Heart right ventricle (tissue), 16 donors: ENCODE measurements around the gene LRMDA. TPM values are rescaled to one million over a fixed set of nuclear protein-coding genes. Genes with fewer than 3 reads are reported as not detected.

Experiments used
- ATAC-seq, 8 donors: fragments of 200-7000 bp; cut with Tn5 transposase; one replicate each; pipeline ENCODE4 v1.9.1; 2020; ENCODE audit warnings: mild to moderate bottlenecking in 8 of 8, moderate library complexity in 8 of 8, moderate number of reproducible peaks in 1 of 8
- DNase-seq, 2 donors: peaks; one replicate each; pipeline ENCODE4 v3.0.0-alpha.2; 2020
- H3K27ac ChIP-seq, 10 donors: fragments of 200-600 bp; sonication (generic) in 2 of 10; one replicate each; pipeline versions ENCODE4 v1.5.0 to v1.8.0; 2020 to 2022; ENCODE audit warnings: mild to moderate bottlenecking in 3 of 10
- H3K27me3 ChIP-seq, 7 donors: fragments of 200-600 bp; one replicate each; pipeline ENCODE4 v1.8.0; 2021 to 2022; ENCODE audit warnings: mild to moderate bottlenecking in 2 of 7
- H3K36me3 ChIP-seq, 9 donors: fragments of 200-600 bp; sonication (generic) in 1 of 9; one replicate each; pipeline versions ENCODE4 v1.5.0 to v1.8.0; 2020 to 2022; ENCODE audit warnings: mild to moderate bottlenecking in 2 of 9
- H3K4me1 ChIP-seq, 9 donors: fragments of 200-600 bp; sonication (generic) in 1 of 9; one replicate each; pipeline versions ENCODE4 v1.5.0 to v1.8.0; 2020 to 2022; ENCODE audit warnings: mild to moderate bottlenecking in 4 of 9
- H3K4me3 ChIP-seq, 10 donors: fragments of 200-600 bp; sonication (generic) in 2 of 10; one replicate each; pipeline versions ENCODE4 v1.5.0 to v1.8.0; 2020 to 2022; ENCODE audit warnings: mild to moderate bottlenecking in 7 of 10, moderate library complexity in 2 of 10
- H3K9me3 ChIP-seq, 11 donors: fragments of 200-600 bp in 10 of 11; sonication (generic) in 2 of 11; one replicate each; pipeline versions ENCODE4 v1.5.0 to v1.8.0; 2013 to 2022; ENCODE audit warnings: mild to moderate bottlenecking in 2 of 11, control low read depth in 1 of 11, moderate library complexity in 1 of 11
- CTCF ChIP-seq, 9 donors: fragments of 200-600 bp; sonication (generic) in 2 of 9; IDR thresholded peaks; one replicate each; pipeline versions ENCODE4 v1.5.0 to v1.8.0; 2021 to 2022; ENCODE audit warnings: antibody characterized with exemption in 9 of 9, mild to moderate bottlenecking in 5 of 9, moderate library complexity in 1 of 9
- WGBS, 2 donors: extraction: QIAGEN DNeasy Blood & Tissue Kit; methylation state at CpG; one replicate each; pipeline ENCODE4 v1.1.7; 2013; ENCODE audit warnings: inconsistent platforms in 1 of 2; 5-methylcytosine and 5-hydroxymethylcytosine counted together
- intact Hi-C, 10 donors: fragments of 100-400 bp; cut with DNase I; formaldehyde crosslinking; loops; one replicate each; pipeline versions ENCODE4 v1.11.1 to v1.14.2; 2022
- polyA plus RNA-seq, 2 donors: library from polyadenylated mRNA; stranded (reverse); fragments of 200-250 nt; gene quantifications; one replicate each; pipeline ENCODE4 v1.2.3, GENCODE V29; 2013
- total RNA-seq, 10 donors: library from RNA; stranded (reverse); fragmentation: NEBNext Ultra II Directional in 3 of 10; extraction: Animal tissue kit (Norgen Biotek cat#: 25700) in 3 of 10; gene quantifications; one replicate each; pipeline versions ENCODE4 v1.2.1 to v1.2.4, GENCODE V29; 2021 to 2023
- donor health status: Arrhythmogenic right ventricular cardiomyopathy.
- donor health status: ischemic (EF 13 %, LVEDD 7.1; RV severe dilation, severe dysfunction).
- donor health status: healthy with polysubstance abuse.
- donor health status: DM: no; HTN: yes; CAD: no.
- donor health status: DM: no; HTN: no; CAD: no.
- donor health status: ischemic (EF 25% LVEDD 6.9; RV normal size, moderate dysfunction).
- donor health status: ischemic (EF 25% LVEDD 5.7; RV mildly dilated, moderate dysfunction).
- donor health status: healthy.
- donor health status: DM: yes; HTN: yes; CAD: no.
- donor health status: Ischemic cardiomyopathy.
- donor health status: ischemic (EF 35%, LVEDD 5.7; RV mildly dilated, moderate dysfunction).
- donor health status: nonischemic (EF 11% LVEDD 7.7; RV severe dilation, severe dysfunction).
- donor health status: DM: yes; HTN: yes; CAD: no.
- donor health status: PGD.
- donor health status: ischemic (EF 29% LVEDD 5.4; RV normal size, mild dysfunction).
- donor health status: nonischemic (EF 23%, LVEDD 6.1; RV moderate dilation, normal function).

The LRMDA gene
- total and polyA plus RNA-seq, 12 donors, result 4.0 to 59.8 (median 12.7) TPM

GRCh38 chr10:76327441-76327840, 896.0 kb downstream of the LRMDA start:
- intact Hi-C loops, result loop anchor here in 1 of 10 donors (10.0 kb wide), 1 partner anchor 217 kb away; no protein-coding TSS in a partner anchor
- no peaks in the 10 kb centered on the region for H3K36me3 ChIP-seq

DNA sequence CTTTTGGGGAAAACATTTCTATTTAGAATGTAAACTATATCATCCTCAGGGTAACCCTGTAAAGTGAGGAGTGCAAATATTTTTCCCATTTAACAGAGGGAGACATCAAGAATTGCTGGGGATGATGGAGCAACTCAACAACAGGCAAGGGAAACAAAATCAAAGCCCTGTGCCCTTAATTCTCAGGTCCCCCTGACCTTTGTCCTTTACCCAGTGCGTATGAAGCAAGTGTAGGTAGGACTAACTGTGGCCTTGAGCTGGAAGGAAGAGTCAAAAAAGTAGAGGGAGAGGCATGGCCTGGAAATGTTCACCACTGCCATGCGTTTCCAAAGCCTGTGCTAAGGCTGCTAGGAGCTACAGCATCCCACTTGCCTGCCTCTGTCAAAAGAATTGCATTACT, 896.9 kb downstream of the LRMDA start:
- 97 to 99% methylated on average over 2 of the region's 2 CpGs for WGBS, 2 donors
- no peak for TF ChIP-seq CTCF (IDR thresholded peaks at IDR 0.05)
- Histone ChIP-seq H3K27ac (no peak overlapping the region), H3K4me3 (no peak overlapping the region), H3K36me3 (no peaks in the 10 kb centered on the region), H3K4me1 (peaks cover 0 to 20% (median 8%) of the 10 kb centered on the region in 9 donors), H3K27me3 (no peaks in the 10 kb centered on the region), H3K9me3 (no peaks in the 10 kb centered on the region)
- ATAC-seq (no peak), DNase-seq (no peak)
- intact Hi-C loops, result loop anchor here in 1 of 10 donors (10.0 kb wide), 1 partner anchor 216 kb away; no protein-coding TSS in a partner anchor

More at GRCh38 chr10:76327441-76327840, 896.0 kb downstream of the LRMDA start:
- Histone ChIP-seq H3K27ac (no peak overlapping the region), H3K4me3 (no peak overlapping the region), H3K4me1 (peaks cover 0 to 20% (median 8%) of the 10 kb centered on the region in 9 donors), H3K9me3 (no peaks in the 10 kb centered on the region), H3K27me3 (no peaks in the 10 kb centered on the region)
- 97% methylated on average over 2 of the region's 2 CpGs for WGBS, 2 donors
- DNase-seq, result no peak
- no peak for TF ChIP-seq CTCF (IDR thresholded peaks at IDR 0.05)
- no peak for ATAC-seq

DNA sequence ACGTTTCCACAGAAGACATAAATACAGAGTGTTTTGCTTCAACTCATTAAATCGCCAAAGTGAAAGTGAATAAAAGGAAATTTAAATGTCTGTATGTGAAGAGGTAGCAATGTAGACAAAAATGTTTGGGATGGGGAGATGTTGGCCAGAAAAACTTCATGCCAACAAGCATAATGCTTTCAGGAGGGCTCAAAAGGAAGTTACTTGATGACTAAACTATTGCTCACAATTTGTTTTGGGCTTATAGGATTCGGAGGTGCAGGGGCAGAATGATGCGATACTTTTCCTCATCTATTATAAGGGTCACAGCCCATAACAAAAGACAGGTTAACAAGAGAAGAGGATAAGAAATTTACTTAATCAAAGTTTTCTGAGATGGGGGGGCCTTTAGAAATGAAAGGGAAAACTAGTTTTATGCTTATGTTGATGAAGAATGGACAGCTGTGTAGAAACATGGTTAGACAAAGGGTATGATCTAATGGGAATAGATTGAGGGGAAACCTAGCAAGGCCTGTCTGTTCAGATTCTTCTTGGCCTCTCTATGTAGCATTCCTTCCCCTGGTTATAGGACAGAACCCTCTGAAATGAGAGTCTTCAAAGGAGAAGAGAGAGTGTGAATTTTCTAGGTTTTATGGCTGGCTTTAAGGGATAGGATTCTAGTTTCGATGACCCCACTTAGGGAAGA, 898.6 kb downstream of the LRMDA start:
- no peaks in the 10 kb centered on the region for H3K27me3 ChIP-seq
- no peak overlapping the region for H3K27ac ChIP-seq
- H3K4me3 ChIP-seq, result no peak overlapping the region
- peaks cover 0 to 20% (median 0%) of the 10 kb centered on the region in 9 donors for H3K4me1 ChIP-seq
- no peaks in the 10 kb centered on the region for H3K9me3 ChIP-seq
- no peak for ATAC-seq
- TF ChIP-seq CTCF (IDR thresholded peaks at IDR 0.05), result no peak
- 93 to 95% methylated on average over 5 of the region's 5 CpGs for WGBS, 2 donors
- no peak for DNase-seq
- H3K36me3 ChIP-seq, result no peaks in the 10 kb centered on the region
- intact Hi-C loops, result loop anchor here in 3 of 10 donors (5.0 to 10.0 kb wide), 3 partner anchors 102 to 215 kb away; no protein-coding TSS in a partner anchor

GRCh38 chr10:76331742-76332141, 900.3 kb downstream of the LRMDA start:
- TF ChIP-seq CTCF (IDR thresholded peaks at IDR 0.05), result no peak
- peak in 3 of 8 donors; percentile 24 to 52 (median 40) for ATAC-seq
- H3K4me3 ChIP-seq, result no peak overlapping the region
- H3K9me3 ChIP-seq, result no peaks in the 10 kb centered on the region
- H3K36me3 ChIP-seq, result no peaks in the 10 kb centered on the region
- H3K27ac ChIP-seq, result peak overlapping the region in 1 of 10 donors; percentile 5
- intact Hi-C loops, result loop anchor here in 2 of 10 donors (5.0 to 10.0 kb wide), 2 partner anchors 101 to 103 kb away; no protein-coding TSS in a partner anchor
- WGBS, 2 donors, result 61 to 66% methylated on average over 4 of the region's 4 CpGs
- DNase-seq, result no peak
- H3K27me3 ChIP-seq, result no peaks in the 10 kb centered on the region
- H3K4me1 ChIP-seq, result peaks cover 0 to 35% (median 6%) of the 10 kb centered on the region in 9 donors
